CD4-positive, CD25-positive, alpha-beta regulatory T cell (primary cell): ENCODE results near the gene PMFBP1. TPM values are rescaled to one million over a fixed set of nuclear protein-coding genes. Genes with fewer than 3 reads are reported as not detected.

Experiments
- ATAC-seq, 2 donors: fragments of 150-1000 bp; cut with Tn5 transposase; one replicate each; pipeline ENCODE4 v1.10.0; 2021; ENCODE audit warnings: low read depth in 2 of 2, moderate number of reproducible peaks in 2 of 2, moderate library complexity in 1 of 2
- DNase-seq, 3 donors: peaks; one replicate each; pipeline versions ENCODE4 v3.0.0 to v3.0.0-alpha.2; 2012 to 2022; ENCODE audit warnings: mixed read lengths in 1 of 3
- H3K27ac ChIP-seq: one replicate; pipeline ENCODE4 v1.7.0; 2013; ENCODE audit warnings: mild to moderate bottlenecking, low read length; ENCODE audit not compliant: insufficient read depth, poor library complexity, severe bottlenecking
- H3K27me3 ChIP-seq: one replicate; pipeline ENCODE4 v1.7.0; 2013; ENCODE audit warnings: low read length; ENCODE audit not compliant: control insufficient read depth, insufficient read depth
- H3K36me3 ChIP-seq: one replicate; pipeline ENCODE4 v1.7.0; 2013; ENCODE audit warnings: mild to moderate bottlenecking, low read length, moderate library complexity; ENCODE audit not compliant: control insufficient read depth, insufficient read depth
- H3K4me1 ChIP-seq: 2 replicates; pipeline ENCODE4 v1.7.0; 2013; ENCODE audit warnings: mild to moderate bottlenecking, low read length; ENCODE audit not compliant: insufficient read depth, control insufficient read depth, poor library complexity, severe bottlenecking
- H3K4me3 ChIP-seq: one replicate; pipeline ENCODE4 v1.7.0; 2013; ENCODE audit warnings: low read depth, mild to moderate bottlenecking, low read length, moderate library complexity
- H3K9me3 ChIP-seq, 2 experiments: 1 replicate in 1 of 2; 2 replicates in 1 of 2; pipeline ENCODE4 v1.7.0; 2013; ENCODE audit warnings: low read length in 2 of 2, mild to moderate bottlenecking in 1 of 2, moderate library complexity in 1 of 2; ENCODE audit not compliant: control insufficient read depth in 2 of 2
- H3K27ac Mint-ChIP-seq, 3 donors: one replicate each; pipeline ENCODE4 v1.8.0; 2020 to 2022; ENCODE audit warnings: mild to moderate bottlenecking in 3 of 3, mixed read lengths in 3 of 3, moderate library complexity in 2 of 3
- H3K27me3 Mint-ChIP-seq: one replicate; pipeline ENCODE4 v1.8.0; 2022; ENCODE audit warnings: mild to moderate bottlenecking, mixed read lengths
- H3K36me3 Mint-ChIP-seq: one replicate; pipeline ENCODE4 v1.8.0; 2020; ENCODE audit warnings: mixed read lengths
- H3K4me1 Mint-ChIP-seq, 4 donors: one replicate each; pipeline ENCODE4 v1.8.0; 2020 to 2022; ENCODE audit warnings: mixed read lengths in 4 of 4, mild to moderate bottlenecking in 1 of 4
- H3K4me3 Mint-ChIP-seq, 4 donors: one replicate each; pipeline ENCODE4 v1.8.0; 2020 to 2022; ENCODE audit warnings: mild to moderate bottlenecking in 4 of 4, mixed read lengths in 4 of 4, moderate library complexity in 3 of 4
- H3K9me3 Mint-ChIP-seq, 7 donors: one replicate each; pipeline ENCODE4 v1.8.0; 2020 to 2022; ENCODE audit warnings: mixed read lengths in 7 of 7, mild to moderate bottlenecking in 3 of 7, moderate library complexity in 2 of 7
- polyA plus RNA-seq, 4 donors: library from polyadenylated mRNA; unstranded; fragments of 300-500 nt; fragmentation: Illumina TruSeq; gene quantifications; one replicate each; pipeline ENCODE4 v1.2.3, GENCODE V29; 2021
- total RNA-seq: library from RNA; stranded (reverse); gene quantifications from one replicate; pipeline ENCODE4 v1.2.3, GENCODE V29; 2022

Gene PMFBP1
- total and polyA plus RNA-seq, 5 donors from 2014 or later: 2.0 TPM; not detected in 4

- H3K27ac Mint-ChIP-seq: no peak overlapping the region
- DNase-seq: no peak
- H3K36me3 ChIP-seq: peaks cover 95% of the 10 kb centered on the region
- no peaks in the 10 kb centered on the region for H3K27me3 ChIP-seq
- H3K4me3 ChIP-seq: no peak overlapping the region
- no peaks in the 10 kb centered on the region for H3K4me1 ChIP-seq
- H3K27me3 Mint-ChIP-seq: no peaks in the 10 kb centered on the region
- H3K9me3 ChIP-seq: no peaks in the 10 kb centered on the region
- peaks cover 52% of the 10 kb centered on the region for H3K36me3 Mint-ChIP-seq
- ATAC-seq: no peak
- no peaks in the 10 kb centered on the region for H3K4me1 Mint-ChIP-seq
- H3K9me3 Mint-ChIP-seq: no peaks in the 10 kb centered on the region
- H3K4me3 Mint-ChIP-seq: no peak overlapping the region
- no peak overlapping the region for H3K27ac ChIP-seq
These were observed 63.4 kb downstream of the PMFBP1 start for GRCh38 chr16:72108353-72109102.

- peaks cover 97% of the 10 kb centered on the region for H3K36me3 ChIP-seq
- no peaks in the 10 kb centered on the region for H3K4me1 ChIP-seq
- Mint-ChIP-seq H3K9me3 (no peaks in the 10 kb centered on the region), H3K27me3 (no peaks in the 10 kb centered on the region), H3K4me3 (no peak overlapping the region), H3K4me1 (no peaks in the 10 kb centered on the region), H3K27ac (no peak overlapping the region), H3K36me3 (peaks cover 61% of the 10 kb centered on the region)
- H3K27ac ChIP-seq: no peak overlapping the region
- no peak for ATAC-seq
- H3K4me3 ChIP-seq: no peak overlapping the region
- DNase-seq: no peak
- no peaks in the 10 kb centered on the region for H3K27me3 ChIP-seq
- no peaks in the 10 kb centered on the region for H3K9me3 ChIP-seq
These were observed 64.6 kb downstream of the PMFBP1 start for GRCh38 chr16:72107371-72107770.

- Histone ChIP-seq H3K27me3 (no peaks in the 10 kb centered on the region), H3K27ac (no peak overlapping the region), H3K4me3 (no peak overlapping the region), H3K9me3 (no peaks in the 10 kb centered on the region), H3K36me3 (peaks cover 99% of the 10 kb centered on the region), H3K4me1 (no peaks in the 10 kb centered on the region)
- H3K4me3 Mint-ChIP-seq: no peak overlapping the region
- no peaks in the 10 kb centered on the region for H3K4me1 Mint-ChIP-seq
- peaks cover 73% of the 10 kb centered on the region for H3K36me3 Mint-ChIP-seq
- DNase-seq: no peak
- no peaks in the 10 kb centered on the region for H3K27me3 Mint-ChIP-seq
- no peak overlapping the region for H3K27ac Mint-ChIP-seq
- H3K9me3 Mint-ChIP-seq: no peaks in the 10 kb centered on the region
- no peak for ATAC-seq
These were observed 66.0 kb downstream of the PMFBP1 start for GRCh38 chr16:72105978-72106377.

GRCh38 chr16:72104905-72105304, 67.0 kb downstream of the PMFBP1 start:
- DNase-seq (no peak), ATAC-seq (no peak)
- H3K9me3 ChIP-seq: no peaks in the 10 kb centered on the region
- H3K27ac ChIP-seq: no peak overlapping the region
- H3K9me3 Mint-ChIP-seq: no peaks in the 10 kb centered on the region
- H3K27me3 ChIP-seq: no peaks in the 10 kb centered on the region
- H3K36me3 ChIP-seq: peaks cover 99% of the 10 kb centered on the region
- H3K4me1 Mint-ChIP-seq: no peaks in the 10 kb centered on the region
- peaks cover 68% of the 10 kb centered on the region for H3K36me3 Mint-ChIP-seq
- no peak overlapping the region for H3K4me3 Mint-ChIP-seq
- H3K4me3 ChIP-seq: no peak overlapping the region
- no peaks in the 10 kb centered on the region for H3K27me3 Mint-ChIP-seq
- no peak overlapping the region for H3K27ac Mint-ChIP-seq
- H3K4me1 ChIP-seq: no peaks in the 10 kb centered on the region

- ATAC-seq: no peak
These were observed 70.8 kb downstream of the PMFBP1 start for GRCh38 chr16:72101195-72101594.

DNA sequence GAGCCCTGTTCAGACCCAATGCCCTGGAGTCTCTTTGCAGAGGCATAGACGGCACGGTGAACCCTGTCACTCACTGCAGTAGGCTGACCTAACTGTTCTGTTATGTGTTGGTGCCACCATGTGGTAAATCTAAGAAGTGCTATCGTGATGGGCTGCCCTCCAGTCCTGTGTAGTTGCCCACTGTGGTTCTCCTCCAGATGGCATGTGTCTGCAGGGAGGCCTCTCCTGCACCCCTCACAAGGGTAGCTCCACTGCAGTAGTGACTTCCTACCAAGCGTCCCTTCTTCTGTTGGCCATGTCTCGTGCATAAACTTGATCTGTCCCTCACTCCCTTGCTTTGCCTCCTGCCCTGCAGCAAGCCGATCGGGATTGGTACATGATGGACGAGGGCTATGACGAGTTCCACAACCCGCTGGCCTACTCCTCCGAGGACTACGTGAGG, 72.6 kb downstream of the PMFBP1 start:
- Histone ChIP-seq H3K4me3 (no peak overlapping the region), H3K27me3 (no peaks in the 10 kb centered on the region), H3K9me3 (no peaks in the 10 kb centered on the region), H3K36me3 (peaks cover 84% of the 10 kb centered on the region), H3K4me1 (peaks cover 17% of the 10 kb centered on the region), H3K27ac (no peak overlapping the region)
- peak; percentile 74 to 82 for ATAC-seq
- DNase-seq: peak; percentile 19 to 72 (median 50)
- Mint-ChIP-seq H3K27ac (no peak overlapping the region), H3K27me3 (no peaks in the 10 kb centered on the region), H3K4me1 (peaks cover 0 to 39% (median 17%) of the 10 kb centered on the region in 4 donors), H3K4me3 (peak overlapping the region in 2 of 4 donors; percentile 28 to 45), H3K9me3 (no peaks in the 10 kb centered on the region), H3K36me3 (peaks cover 59% of the 10 kb centered on the region)

More at GRCh38 chr16:72101195-72101594, 70.8 kb downstream of the PMFBP1 start:
- H3K36me3 ChIP-seq: peaks cover 98% of the 10 kb centered on the region
- H3K4me1 ChIP-seq: no peaks in the 10 kb centered on the region
- no peaks in the 10 kb centered on the region for H3K9me3 Mint-ChIP-seq
- H3K4me1 Mint-ChIP-seq: peaks cover 0 to 22% (median 4%) of the 10 kb centered on the region in 4 donors
- no peaks in the 10 kb centered on the region for H3K27me3 ChIP-seq
- no peak overlapping the region for H3K27ac Mint-ChIP-seq
- no peak for DNase-seq
- peaks cover 66% of the 10 kb centered on the region for H3K36me3 Mint-ChIP-seq
- no peak overlapping the region for H3K27ac ChIP-seq
- H3K4me3 Mint-ChIP-seq: peak overlapping the region in 1 of 4 donors; percentile 84
- no peak overlapping the region for H3K4me3 ChIP-seq
- H3K9me3 ChIP-seq: no peaks in the 10 kb centered on the region
- no peaks in the 10 kb centered on the region for H3K27me3 Mint-ChIP-seq

GRCh38 chr16:72098936-72099335, 73.0 kb downstream of the PMFBP1 start:
- Mint-ChIP-seq H3K36me3 (peaks cover 59% of the 10 kb centered on the region), H3K27ac (no peak overlapping the region), H3K9me3 (no peaks in the 10 kb centered on the region), H3K4me1 (peaks cover 0 to 41% (median 19%) of the 10 kb centered on the region in 4 donors), H3K27me3 (no peaks in the 10 kb centered on the region), H3K4me3 (peak overlapping the region in 2 of 4 donors; percentile 28 to 45)
- Histone ChIP-seq H3K9me3 (no peaks in the 10 kb centered on the region), H3K27me3 (no peaks in the 10 kb centered on the region), H3K4me1 (peaks cover 21% of the 10 kb centered on the region), H3K4me3 (no peak overlapping the region), H3K36me3 (peaks cover 79% of the 10 kb centered on the region), H3K27ac (no peak overlapping the region)
- ATAC-seq (no peak), DNase-seq (no peak)

- Histone ChIP-seq H3K4me3 (peak overlapping the region; percentile 89), H3K9me3 (no peaks in the 10 kb centered on the region), H3K4me1 (peaks cover 42% of the 10 kb centered on the region), H3K27ac (peak overlapping the region; percentile 95), H3K36me3 (peaks cover 45% of the 10 kb centered on the region), H3K27me3 (no peaks in the 10 kb centered on the region)
- H3K27me3 Mint-ChIP-seq: no peaks in the 10 kb centered on the region
- ATAC-seq (no peak), DNase-seq (peak in 1 of 3 donors; percentile 36)
- no peaks in the 10 kb centered on the region for H3K9me3 Mint-ChIP-seq
- H3K4me1 Mint-ChIP-seq: peaks cover 27 to 73% (median 45%) of the 10 kb centered on the region in 4 donors
- H3K27ac Mint-ChIP-seq: peak overlapping the region; percentile 98 to 99 (median 99)
- peak overlapping the region; percentile 95 to 99 (median 98) for H3K4me3 Mint-ChIP-seq
- H3K36me3 Mint-ChIP-seq: peaks cover 41% of the 10 kb centered on the region
These were observed 77.7 kb downstream of the PMFBP1 start for GRCh38 chr16:72094266-72094610.
